Measurements from ENCODE around the gene PCLAF. TPM values are rescaled to one million over a fixed set of nuclear protein-coding genes. Genes with fewer than 3 reads are reported as not detected.

The PCLAF gene
- total RNA-seq, 1 experiment from 2014 or later: 97.8 TPM

DNA sequence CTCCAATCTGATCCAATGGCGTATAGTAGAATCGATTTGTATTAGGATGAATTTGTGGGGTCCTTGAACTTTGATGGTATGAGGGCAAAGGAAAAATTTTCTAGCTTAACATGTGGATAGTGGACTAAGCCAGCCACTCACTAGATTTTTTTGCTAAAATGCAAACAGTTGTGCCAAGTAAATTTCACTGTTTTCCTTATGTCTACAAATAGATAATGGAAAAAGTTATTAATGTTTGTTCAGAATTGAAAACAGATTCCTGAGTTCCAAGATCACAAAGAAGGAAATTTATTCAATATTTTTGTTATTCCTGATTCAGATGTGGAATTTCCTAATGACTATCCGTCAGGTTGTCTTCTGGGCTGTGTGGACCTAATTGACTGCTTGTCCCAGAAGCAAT is 44.0 kb upstream of the PCLAF start:
- intact Hi-C loops (cut with micrococcal nuclease; ENCODE audit: unreplicated experiment): loop anchor here (10.0 kb wide), 1 partner anchor 260 kb away; no protein-coding TSS in a partner anchor
- CTCF ChIA-PET: no interaction called here
- ATAC-seq (no peak), DNase-seq (ENCODE audit: low read depth, low spot score) (no peak)
- Histone ChIP-seq H3K4me3 (ENCODE audit: low read depth in 2 of 2, low read length in 2 of 2) (no peak overlapping the region), H3K27me3 (ENCODE audit: control insufficient read depth, insufficient read depth, low read length) (no peaks in the 10 kb centered on the region), H3K27ac (ENCODE audit: low read length) (no peak overlapping the region), H3K4me1 (ENCODE audit: control insufficient read depth, insufficient read depth, low read length) (no peaks in the 10 kb centered on the region), H3K9me3 (ENCODE audit: control insufficient read depth, insufficient read depth, low read depth, low read length) (no peaks in the 10 kb centered on the region), H3K36me3 (ENCODE audit: control insufficient read depth, insufficient read depth, low read length) (peaks cover 14% of the 10 kb centered on the region)
- no peak for TF ChIP-seq SIN3A (IDR thresholded peaks at IDR 0.05; ENCODE audit: borderline replicate concordance, insufficient read depth, low read depth, low read length)
- TF ChIP-seq TCF7L2 (IDR thresholded peaks at IDR 0.05; ENCODE audit: low read depth, low read length): no peak
- no peak for TF ChIP-seq POLR2AphosphoS5 (IDR thresholded peaks at IDR 0.05; ENCODE audit: low read depth, low read length)
- TF ChIP-seq, protein P1, sequence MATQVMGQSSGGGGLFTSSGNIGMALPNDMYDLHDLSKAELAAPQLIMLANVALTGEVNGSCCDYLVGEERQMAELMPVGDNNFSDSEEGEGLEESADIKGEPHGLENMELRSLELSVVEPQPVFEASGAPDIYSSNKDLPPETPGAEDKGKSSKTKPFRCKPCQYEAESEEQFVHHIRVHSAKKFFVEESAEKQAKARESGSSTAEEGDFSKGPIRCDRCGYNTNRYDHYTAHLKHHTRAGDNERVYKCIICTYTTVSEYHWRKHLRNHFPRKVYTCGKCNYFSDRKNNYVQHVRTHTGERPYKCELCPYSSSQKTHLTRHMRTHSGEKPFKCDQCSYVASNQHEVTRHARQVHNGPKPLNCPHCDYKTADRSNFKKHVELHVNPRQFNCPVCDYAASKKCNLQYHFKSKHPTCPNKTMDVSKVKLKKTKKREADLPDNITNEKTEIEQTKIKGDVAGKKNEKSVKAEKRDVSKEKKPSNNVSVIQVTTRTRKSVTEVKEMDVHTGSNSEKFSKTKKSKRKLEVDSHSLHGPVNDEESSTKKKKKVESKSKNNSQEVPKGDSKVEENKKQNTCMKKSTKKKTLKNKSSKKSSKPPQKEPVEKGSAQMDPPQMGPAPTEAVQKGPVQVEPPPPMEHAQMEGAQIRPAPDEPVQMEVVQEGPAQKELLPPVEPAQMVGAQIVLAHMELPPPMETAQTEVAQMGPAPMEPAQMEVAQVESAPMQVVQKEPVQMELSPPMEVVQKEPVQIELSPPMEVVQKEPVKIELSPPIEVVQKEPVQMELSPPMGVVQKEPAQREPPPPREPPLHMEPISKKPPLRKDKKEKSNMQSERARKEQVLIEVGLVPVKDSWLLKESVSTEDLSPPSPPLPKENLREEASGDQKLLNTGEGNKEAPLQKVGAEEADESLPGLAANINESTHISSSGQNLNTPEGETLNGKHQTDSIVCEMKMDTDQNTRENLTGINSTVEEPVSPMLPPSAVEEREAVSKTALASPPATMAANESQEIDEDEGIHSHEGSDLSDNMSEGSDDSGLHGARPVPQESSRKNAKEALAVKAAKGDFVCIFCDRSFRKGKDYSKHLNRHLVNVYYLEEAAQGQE (IDR thresholded peaks at IDR 0.05; ENCODE audit: insufficient read depth in 1 of 2, low read depth in 2 of 2, low read length in 1 of 2): no peak
- TF ChIP-seq, protein P2, sequence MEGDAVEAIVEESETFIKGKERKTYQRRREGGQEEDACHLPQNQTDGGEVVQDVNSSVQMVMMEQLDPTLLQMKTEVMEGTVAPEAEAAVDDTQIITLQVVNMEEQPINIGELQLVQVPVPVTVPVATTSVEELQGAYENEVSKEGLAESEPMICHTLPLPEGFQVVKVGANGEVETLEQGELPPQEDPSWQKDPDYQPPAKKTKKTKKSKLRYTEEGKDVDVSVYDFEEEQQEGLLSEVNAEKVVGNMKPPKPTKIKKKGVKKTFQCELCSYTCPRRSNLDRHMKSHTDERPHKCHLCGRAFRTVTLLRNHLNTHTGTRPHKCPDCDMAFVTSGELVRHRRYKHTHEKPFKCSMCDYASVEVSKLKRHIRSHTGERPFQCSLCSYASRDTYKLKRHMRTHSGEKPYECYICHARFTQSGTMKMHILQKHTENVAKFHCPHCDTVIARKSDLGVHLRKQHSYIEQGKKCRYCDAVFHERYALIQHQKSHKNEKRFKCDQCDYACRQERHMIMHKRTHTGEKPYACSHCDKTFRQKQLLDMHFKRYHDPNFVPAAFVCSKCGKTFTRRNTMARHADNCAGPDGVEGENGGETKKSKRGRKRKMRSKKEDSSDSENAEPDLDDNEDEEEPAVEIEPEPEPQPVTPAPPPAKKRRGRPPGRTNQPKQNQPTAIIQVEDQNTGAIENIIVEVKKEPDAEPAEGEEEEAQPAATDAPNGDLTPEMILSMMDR (IDR thresholded peaks at IDR 0.05): no peak
- POLR2A ChIA-PET: no interaction called here
- in situ Hi-C loops (cut with HindIII; ENCODE audit: low pct_unique_long_range_greater_than_20kb, low sequenced_read_pairs): no loop called here
- no TSS peak for BruUV-seq (replicated peaks)

DNA sequence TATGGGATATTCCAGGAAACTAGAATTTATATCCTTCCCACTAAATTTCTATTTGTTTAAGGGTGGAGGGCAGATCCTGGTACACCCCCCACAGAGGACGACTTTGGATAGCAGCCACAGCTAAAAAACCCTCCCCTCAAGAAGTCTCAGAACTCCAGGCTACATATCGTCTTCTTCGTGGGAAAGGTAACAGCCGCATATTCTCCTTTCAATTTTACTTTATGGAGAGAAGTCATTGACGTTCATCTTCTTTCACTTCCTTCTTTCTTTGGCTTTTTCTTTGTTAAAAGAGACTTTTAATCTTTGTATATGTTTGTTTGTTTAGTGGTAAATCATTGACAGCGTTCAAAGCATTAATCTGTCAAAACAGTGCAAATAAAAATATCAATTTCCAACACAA is 42.7 kb upstream of the PCLAF start:
- TF ChIP-seq SIN3A (IDR thresholded peaks at IDR 0.05; ENCODE audit: borderline replicate concordance, insufficient read depth, low read depth, low read length) (no peak), POLR2AphosphoS5 (IDR thresholded peaks at IDR 0.05; ENCODE audit: low read depth, low read length) (no peak), TCF7L2 (IDR thresholded peaks at IDR 0.05; ENCODE audit: low read depth, low read length) (no peak)
- TF ChIP-seq, protein P2 (IDR thresholded peaks at IDR 0.05): no peak
- TF ChIP-seq, protein P1 (IDR thresholded peaks at IDR 0.05; ENCODE audit: insufficient read depth in 1 of 2, low read depth in 2 of 2, low read length in 1 of 2): no peak
- DNase-seq (ENCODE audit: low read depth, low spot score) (no peak), ATAC-seq (no peak)
- Histone ChIP-seq H3K27me3 (ENCODE audit: control insufficient read depth, insufficient read depth, low read length) (no peaks in the 10 kb centered on the region), H3K36me3 (ENCODE audit: control insufficient read depth, insufficient read depth, low read length) (peaks cover 16% of the 10 kb centered on the region), H3K9me3 (ENCODE audit: control insufficient read depth, insufficient read depth, low read depth, low read length) (no peaks in the 10 kb centered on the region), H3K4me1 (ENCODE audit: control insufficient read depth, insufficient read depth, low read length) (no peaks in the 10 kb centered on the region), H3K27ac (ENCODE audit: low read length) (no peak overlapping the region), H3K4me3 (ENCODE audit: low read depth in 2 of 2, low read length in 2 of 2) (no peak overlapping the region)
- CTCF ChIA-PET: no interaction called here
- BruUV-seq (replicated peaks): no TSS peak
- in situ Hi-C loops (cut with HindIII; ENCODE audit: low pct_unique_long_range_greater_than_20kb, low sequenced_read_pairs): no loop called here
- intact Hi-C loops (cut with micrococcal nuclease; ENCODE audit: unreplicated experiment): loop anchor here (10.0 kb wide), 1 partner anchor 261 kb away; no protein-coding TSS in a partner anchor
- POLR2A ChIA-PET: no interaction called here

Measured in Panc1 (cell line).